Prostate gland (tissue), 2 donors: Measurements from ENCODE around the gene IGFBP2.

Source experiments
- CTCF ChIP-seq, 4 experiments: fragments of 200-600 bp in 2 of 4; fragments of 450-650 bp in 2 of 4; sonication (generic) in 2 of 4; IDR thresholded peaks; 1 replicate in 3 of 4; 2 replicates in 1 of 4; pipeline ENCODE4 v1.5.1; 2016 to 2019; ENCODE audit warnings: antibody characterized with exemption in 4 of 4, mild to moderate bottlenecking in 2 of 4, moderate library complexity in 2 of 4
- POLR2AphosphoS5 ChIP-seq: sonication (generic); formaldehyde crosslinking; IDR thresholded peaks from one replicate; pipeline ENCODE4 v1.6.1; 2017; ENCODE audit warnings: antibody characterized with exemption

GRCh38 chr2:216672466-216672865 is 39.2 kb downstream of the IGFBP2 start:
- TF ChIP-seq CTCF (IDR thresholded peaks at IDR 0.05) (no peak), POLR2AphosphoS5 (no peak)
